GM23338 (cell line): ENCODE measurements around the gene RPS28. TPM values are rescaled to one million over a fixed set of nuclear protein-coding genes. Genes with fewer than 3 reads are reported as not detected.

Experiments
- ATAC-seq: fragments of 200-7000 bp; cut with Tn5 transposase; 3 replicates; pipeline ENCODE4 v1.9.1; 2020
- DNase-seq: peaks from one replicate; pipeline ENCODE4 v3.0.0-alpha.2; 2015; ENCODE audit warnings: low spot score
- H2AFZ ChIP-seq: fragments of 200-600 bp; sonication (generic); 2 replicates; pipeline ENCODE4 v1.8.0; 2016; ENCODE audit warnings: antibody characterized with exemption, mild to moderate bottlenecking, moderate library complexity
- H3F3A ChIP-seq: fragments of 200-600 bp; sonication (generic); replicated peaks from 2 replicates; pipeline ENCODE4 v1.8.0; 2017; ENCODE audit warnings: antibody characterized with exemption, mixed run types, low read depth
- H3K27ac ChIP-seq: fragments of 200-600 bp; sonication (generic); 2 replicates; pipeline ENCODE4 v1.6.1; 2016; ENCODE audit warnings: low read depth
- H3K27me3 ChIP-seq: fragments of 200-600 bp; sonication (generic); 2 replicates; pipeline ENCODE4 v1.8.0; 2016; ENCODE audit warnings: mild to moderate bottlenecking, mixed run types, moderate library complexity; ENCODE audit not compliant: insufficient read depth
- H3K36me3 ChIP-seq: fragments of 200-600 bp; sonication (generic); 2 replicates; pipeline ENCODE4 v1.8.0; 2016; ENCODE audit warnings: mild to moderate bottlenecking; ENCODE audit not compliant: insufficient read depth
- H3K4me1 ChIP-seq: fragments of 200-600 bp; sonication (generic); 2 replicates; pipeline ENCODE4 v1.8.0; 2016; ENCODE audit warnings: mild to moderate bottlenecking, moderate library complexity; ENCODE audit not compliant: insufficient read depth
- H3K4me2 ChIP-seq: fragments of 200-600 bp; sonication (generic); 2 replicates; pipeline ENCODE4 v1.7.1; 2017; ENCODE audit warnings: mixed run types
- H3K4me3 ChIP-seq: fragments of 200-600 bp; sonication (generic); 2 replicates; pipeline ENCODE4 v1.6.1; 2016; ENCODE audit warnings: mixed run types
- H3K79me2 ChIP-seq: fragments of 200-600 bp; sonication (generic); replicated peaks from 2 replicates; pipeline ENCODE4 v1.8.0; 2017; ENCODE audit warnings: mild to moderate bottlenecking; ENCODE audit not compliant: insufficient read depth
- H3K9me2 ChIP-seq: fragments of 200-600 bp; sonication (generic); 2 replicates; pipeline ENCODE4 v1.8.0; 2017; ENCODE audit not compliant: insufficient read depth
- H4K20me1 ChIP-seq: fragments of 200-600 bp; sonication (generic); replicated peaks from 2 replicates; pipeline ENCODE4 v1.8.0; 2017; ENCODE audit warnings: mild to moderate bottlenecking; ENCODE audit not compliant: insufficient read depth
- H3K27ac Mint-ChIP-seq: 2 replicates; pipeline ENCODE4 v1.8.0; 2020; ENCODE audit warnings: inconsistent platforms, mild to moderate bottlenecking, moderate library complexity, mixed read lengths
- H3K27me3 Mint-ChIP-seq: 3 replicates; pipeline ENCODE4 v1.8.0; 2022; ENCODE audit warnings: low read depth, mild to moderate bottlenecking, moderate library complexity, mixed read lengths, inconsistent platforms; ENCODE audit not compliant: insufficient read depth, poor library complexity
- H3K36me3 Mint-ChIP-seq: 3 replicates; pipeline ENCODE4 v1.8.0; 2021; ENCODE audit warnings: low read depth, mild to moderate bottlenecking, inconsistent platforms, moderate library complexity, mixed read lengths
- H3K4me1 Mint-ChIP-seq: 3 replicates; pipeline ENCODE4 v1.8.0; 2020; ENCODE audit warnings: mild to moderate bottlenecking, inconsistent platforms, mixed read lengths
- H3K4me3 Mint-ChIP-seq: 3 replicates; pipeline ENCODE4 v1.8.0; 2021; ENCODE audit warnings: moderate library complexity, mild to moderate bottlenecking, inconsistent platforms, mixed read lengths
- H3K9me3 Mint-ChIP-seq: 3 replicates; pipeline ENCODE4 v1.8.0; 2020; ENCODE audit warnings: moderate library complexity, mild to moderate bottlenecking, inconsistent platforms, mixed read lengths
- CREB1 ChIP-seq: fragments of 250-450 bp; sonication (Bioruptor Pico); IDR thresholded peaks from 2 replicates; pipeline ENCODE4 v1.5.0; 2020; ENCODE audit warnings: low read depth, mild to moderate bottlenecking, moderate library complexity
- CTCF ChIP-seq, 2 experiments: fragments of 200-600 bp in 1 of 2; sonication (generic) in 1 of 2; conservative IDR thresholded peaks; 2 replicates each; pipeline versions ENCODE4 v1.5.1 to v1.6.1; 2016 to 2017; ENCODE audit warnings: antibody characterized with exemption in 2 of 2, low read depth in 2 of 2, mild to moderate bottlenecking in 2 of 2, moderate library complexity in 1 of 2
- ETS1 ChIP-seq: IDR thresholded peaks from 2 replicates; pipeline ENCODE4 v1.6.1; 2016; ENCODE audit warnings: antibody characterized with exemption
- EZH2 ChIP-seq: fragments of 200-600 bp; sonication (generic); IDR thresholded peaks from one replicate; pipeline ENCODE4 v1.8.0; 2017; ENCODE audit warnings: antibody characterized with exemption, mild to moderate bottlenecking, low read depth; ENCODE audit not compliant: unreplicated experiment
- EZH2phosphoT487 ChIP-seq: fragments of 200-600 bp; sonication (generic); IDR thresholded peaks from one replicate; pipeline ENCODE4 v1.8.1; 2018; ENCODE audit warnings: antibody characterized with exemption; ENCODE audit not compliant: unreplicated experiment
- JUNB ChIP-seq: IDR thresholded peaks from one replicate; pipeline ENCODE4 v1.6.1; 2016; ENCODE audit warnings: antibody characterized with exemption; ENCODE audit not compliant: unreplicated experiment
- NANOG ChIP-seq: IDR thresholded peaks from 2 replicates; pipeline ENCODE4 v1.6.1; 2016; ENCODE audit warnings: antibody characterized with exemption, borderline replicate concordance
- POLR2AphosphoS5 ChIP-seq: IDR thresholded peaks from 2 replicates; pipeline ENCODE4 v1.6.1; 2016; ENCODE audit warnings: antibody characterized with exemption, low read depth
- REST ChIP-seq: IDR thresholded peaks from one replicate; pipeline ENCODE4 v1.6.1; 2018; ENCODE audit warnings: antibody characterized with exemption; ENCODE audit not compliant: unreplicated experiment
- STAT1 ChIP-seq: IDR thresholded peaks from one replicate; pipeline ENCODE4 v1.6.1; 2016; ENCODE audit warnings: antibody characterized with exemption; ENCODE audit not compliant: unreplicated experiment
- ZNF114 ChIP-seq: fragments of 250-450 bp; sonication (Bioruptor Pico); IDR thresholded peaks from 2 replicates; pipeline ENCODE4 v1.5.0; 2020; ENCODE audit warnings: mild to moderate bottlenecking, moderate library complexity
- ZNF331 ChIP-seq: fragments of 250-450 bp; sonication (Bioruptor Pico); IDR thresholded peaks from 2 replicates; pipeline ENCODE4 v1.5.0; 2020; ENCODE audit warnings: low read depth, mild to moderate bottlenecking, moderate library complexity
- ZNF462 ChIP-seq: fragments of 250-450 bp; sonication (Bioruptor Pico); IDR thresholded peaks from 2 replicates; pipeline ENCODE4 v1.5.0; 2020; ENCODE audit warnings: mild to moderate bottlenecking, moderate library complexity
- polyA plus RNA-seq: library from polyadenylated mRNA; unstranded; fragments of >200 nt; fragmentation: Nextera tagmentation; extraction: Ambion mirVana; gene quantifications from 2 replicates; pipeline ENCODE4 v1.2.1, GENCODE V29; 2016
- total RNA-seq: library from RNA; depleted of rRNA; stranded (reverse); fragments of >200 nt; shearing (Covaris generic); gene quantifications from 2 replicates; pipeline ENCODE4 v1.2.3, GENCODE V29; 2014

The RPS28 gene
- total and polyA plus RNA-seq, 2 experiments from 2014 or later: 174 to 1,790 TPM

- Mint-ChIP-seq H3K36me3 (no peaks in the 10 kb centered on the region), H3K27ac (no peak overlapping the region), H3K4me1 (peaks cover 13% of the 10 kb centered on the region), H3K27me3 (peaks cover 4% of the 10 kb centered on the region), H3K4me3 (no peak overlapping the region), H3K9me3 (no peaks in the 10 kb centered on the region; the same call in 2 of the 3 replicates)
- TF ChIP-seq ZNF114 (CRISPR knock-in tag): no peak
- no peak for TF ChIP-seq STAT1
- TF ChIP-seq EZH2: no peak
- no peak for TF ChIP-seq ZNF462 (CRISPR knock-in tag)
- TF ChIP-seq ZNF331 (CRISPR knock-in tag): no peak
- no peak for TF ChIP-seq CTCF (conservative IDR thresholded peaks at IDR 0.05; ENCODE audit: low read depth in 2 of 2)
- TF ChIP-seq NANOG: no peak
- no peak for TF ChIP-seq POLR2AphosphoS5
- TF ChIP-seq CREB1: no peak
- no peak for TF ChIP-seq ETS1
- no peak for TF ChIP-seq JUNB
- no peak for TF ChIP-seq REST
- no peak for TF ChIP-seq EZH2phosphoT487
- H3K79me2 ChIP-seq: no peaks in the 10 kb centered on the region
- no peak overlapping the region for H2AFZ ChIP-seq
- ATAC-seq: no peak
- H3K27ac ChIP-seq: no peak overlapping the region
- no peaks in the 10 kb centered on the region for H3K9me2 ChIP-seq
- no peak overlapping the region for H3K4me3 ChIP-seq
- H3K4me1 ChIP-seq: peaks cover 5% of the 10 kb centered on the region; the same call in 1 of the 2 replicates
- H3K4me2 ChIP-seq: no peak overlapping the region
- H3F3A ChIP-seq: peaks cover 6% of the 10 kb centered on the region; the same call in 1 of the 2 replicates
- no peaks in the 10 kb centered on the region for H3K36me3 ChIP-seq
- no peaks in the 10 kb centered on the region for H4K20me1 ChIP-seq
- H3K27me3 ChIP-seq: no peaks in the 10 kb centered on the region
- no peak for DNase-seq
Observed at GRCh38 chr19:8355631-8356402, 34.5 kb downstream of the RPS28 start.
